Stimulated activated CD4-positive, alpha-beta T cell treated with anti-CD3 and anti-CD28 coated beads, Interleukin-1b, Interleukin-23, amount 100 ng/mL, for 1 hour (primary cell): ENCODE data around the gene MAP4K4.
"Not testable (repeated sequence)": the region's sequence is repeated elsewhere in the genome, so short reads cannot be mapped to it uniquely, and the experiment has no call there.

Source experiments
- DNase-seq, 2 donors: peaks; one replicate each; pipeline ENCODE4 v3.0.0-alpha.2; 2020; ENCODE audit warnings: low read depth in 2 of 2

MAP4K4 gene

GRCh38 chr2:101742547-101742946 is 45.0 kb downstream of the MAP4K4 start:
- DNase-seq: no peak

GRCh38 chr2:101743288-101743687 is 45.8 kb downstream of the MAP4K4 start:
- no peak for DNase-seq

GRCh38 chr2:101744832-101745231 is 47.3 kb downstream of the MAP4K4 start:
- no peak for DNase-seq

GRCh38 chr2:101745711-101746694 is 48.5 kb downstream of the MAP4K4 start:
- no peak for DNase-seq

GRCh38 chr2:101748000-101748399 is 50.5 kb downstream of the MAP4K4 start:
- no peak for DNase-seq

- DNase-seq: not testable (repeated sequence)
Measured at GRCh38 chr2:101748462-101748861, 51.0 kb downstream of the MAP4K4 start.

- DNase-seq: no peak
Measured at GRCh38 chr2:101750688-101751087, 53.2 kb downstream of the MAP4K4 start.

- DNase-seq: no peak
Measured at GRCh38 chr2:101751276-101751815, 53.8 kb downstream of the MAP4K4 start.

GRCh38 chr2:101751875-101752619 is 54.5 kb downstream of the MAP4K4 start:
- no peak for DNase-seq

- no peak for DNase-seq
Measured at GRCh38 chr2:101752716-101753616, 55.5 kb downstream of the MAP4K4 start.

- no peak for DNase-seq
Measured at GRCh38 chr2:101753720-101754490, 56.4 kb downstream of the MAP4K4 start.

- DNase-seq: no peak
Measured at GRCh38 chr2:101754618-101755017, 57.1 kb downstream of the MAP4K4 start.

GRCh38 chr2:101756266-101756665 is 58.8 kb downstream of the MAP4K4 start:
- no peak for DNase-seq

- no peak for DNase-seq
Measured at GRCh38 chr2:101758001-101758400, 60.5 kb downstream of the MAP4K4 start.

GRCh38 chr2:101759162-101759561 is 61.7 kb downstream of the MAP4K4 start:
- DNase-seq: no peak

- no peak for DNase-seq
Measured at GRCh38 chr2:101762451-101763171, 65.1 kb downstream of the MAP4K4 start.

GRCh38 chr2:101763496-101764333 is 66.2 kb downstream of the MAP4K4 start:
- no peak for DNase-seq

GRCh38 chr2:101766337-101766736 is 68.8 kb downstream of the MAP4K4 start:
- no peak for DNase-seq
